K562 (cell line): Measurements from ENCODE around the gene PRMT5. TPM values are rescaled to one million over a fixed set of nuclear protein-coding genes. Genes with fewer than 3 reads are reported as not detected.

Source experiments
- ATF1 ChIP-seq, 2 experiments: fragments of 450-650 bp in 1 of 2; IDR thresholded peaks; 2 replicates each; pipeline ENCODE4 v1.6.1; 2016; ENCODE audit warnings: missing compliant biosample characterization in 1 of 2, missing genetic modification characterization in 1 of 2
- CBX3 ChIP-seq, 2 experiments: IDR thresholded peaks; 1 replicate in 1 of 2; 2 replicates in 1 of 2; pipeline ENCODE4 v1.6.1; 2012; ENCODE audit warnings: inconsistent platforms in 2 of 2, low read length in 2 of 2, borderline replicate concordance in 1 of 2, control low read depth in 1 of 2
- GATA2 ChIP-seq: sonication (generic); formaldehyde crosslinking; IDR thresholded peaks from 2 replicates; pipeline ENCODE4 v1.4.0; 2020; ENCODE audit warnings: mild to moderate bottlenecking, missing genetic modification reagents
- GTF3C2 ChIP-seq: IDR thresholded peaks from 3 replicates; pipeline ENCODE4 v1.6.1; 2011; ENCODE audit warnings: borderline replicate concordance, mild to moderate bottlenecking, moderate library complexity; ENCODE audit not compliant: insufficient read length; ENCODE audit errors: extremely low read depth
- HNRNPUL1 ChIP-seq: fragments of 200-400 bp; formaldehyde crosslinking; IDR thresholded peaks from 2 replicates; pipeline ENCODE4 v1.6.1; 2017; ENCODE audit warnings: low read length
- MNT ChIP-seq, 2 experiments: fragments of 450-650 bp; conservative IDR thresholded peaks; 2 replicates each; pipeline ENCODE4 v1.6.1; 2017; ENCODE audit warnings: mild to moderate bottlenecking in 2 of 2, moderate library complexity in 2 of 2
- PHB2 ChIP-seq: fragments of 450-650 bp; IDR thresholded peaks from 2 replicates; pipeline ENCODE4 v1.6.1; 2017; ENCODE audit warnings: low read depth
- PRDM10 ChIP-seq: fragments of 450-650 bp; IDR thresholded peaks from 2 replicates; pipeline ENCODE4 v1.6.1; 2018; ENCODE audit not compliant: partially characterized antibody
- PURB ChIP-seq: sonication (generic); formaldehyde crosslinking; IDR thresholded peaks from 2 replicates; pipeline ENCODE4 v1.9.0; 2021; ENCODE audit warnings: low read depth, mild to moderate bottlenecking, missing genetic modification reagents
- RBM15 ChIP-seq: fragments of 200-400 bp; formaldehyde crosslinking; IDR thresholded peaks from 2 replicates; pipeline ENCODE4 v1.6.1; 2018; ENCODE audit warnings: mild to moderate bottlenecking, low read length, moderate library complexity; ENCODE audit not compliant: insufficient read depth
- RBM34 ChIP-seq: fragments of 200-400 bp; formaldehyde crosslinking; IDR thresholded peaks from 2 replicates; pipeline ENCODE4 v1.6.1; 2018; ENCODE audit warnings: low read length, borderline replicate concordance; ENCODE audit not compliant: insufficient read depth
- SRSF3 ChIP-seq: fragments of 200-400 bp; formaldehyde crosslinking; IDR thresholded peaks from 2 replicates; pipeline ENCODE4 v1.6.1; 2016; ENCODE audit warnings: mild to moderate bottlenecking, low read length, moderate library complexity; ENCODE audit not compliant: insufficient read depth
- TRIM25 ChIP-seq: fragments of 450-650 bp; IDR thresholded peaks from 2 replicates; pipeline ENCODE4 v1.7.0; 2016; ENCODE audit warnings: borderline replicate concordance
- ZNF224 ChIP-seq: sonication (generic); formaldehyde crosslinking; IDR thresholded peaks from 2 replicates; pipeline ENCODE4 v1.8.0; 2022; ENCODE audit warnings: mild to moderate bottlenecking, missing genetic modification reagents
- ZNF830 ChIP-seq: fragments of 250-450 bp; sonication (Bioruptor Pico); IDR thresholded peaks from 2 replicates; pipeline ENCODE4 v1.5.0; 2021; ENCODE audit warnings: mild to moderate bottlenecking
- polyA plus RNA-seq, 8 experiments: library from polyadenylated mRNA; depleted of rRNA in 4 of 8; stranded (reverse) in 5 of 8; unstranded in 3 of 8; fragments of >200 nt; fragmentation: Nextera tagmentation in 2 of 8; fragmentation: Illumina TruSeq in 1 of 8; extraction: Ambion mirVana in 2 of 8; extraction: Trizol in 1 of 8; gene quantifications; 2 replicates each; pipeline versions ENCODE4 v1.2.1 to v1.2.3, GENCODE V29; 2011 to 2014; ENCODE audit warnings: inconsistent platforms in 1 of 8, missing spikeins in 1 of 8
- total RNA-seq, 7 experiments: library from RNA; depleted of rRNA in 6 of 7; stranded (reverse); fragments of >200 nt in 6 of 7; fragmentation: Illumina TruSeq in 2 of 7; extraction: Trizol in 2 of 7; gene quantifications; 2 replicates each; pipeline versions ENCODE4 v1.2.1 to v1.2.3, GENCODE V29; 2011 to 2021; ENCODE audit warnings: low replicate concordance in 1 of 7

The PRMT5 gene
- total and polyA plus RNA-seq, 9 of the 15 experiments (the other 6 are each of a cell fraction or from before 2014, with no cell fraction given) = 114 to 552 (median 222) TPM

- TF ChIP-seq MNT (conservative IDR thresholded peaks at IDR 0.05) (peak in 1 of 2 experiments; percentile 77; a peak in 3 of 4 replicates), ATF1 (CRISPR knock-in tag; IDR thresholded peaks at IDR 0.05) (peak; percentile 94), ATF1 (tag; IDR thresholded peaks at IDR 0.05) (peak; percentile 100), HNRNPUL1 (no peak), SRSF3 (no peak), ZNF830 (CRISPR knock-in tag) (peak; percentile 58; the same call in 1 of the 2 replicates), RBM15 (no peak), GTF3C2 (no peak), PHB2 (no peak), PRDM10 (peak; percentile 96), ZNF224 (CRISPR knock-in tag) (no peak), CBX3 (IDR thresholded peaks at IDR 0.05; ENCODE audit: borderline replicate concordance in 1 of 2, low read length in 2 of 2) (no peak), TRIM25 (no peak), PURB (CRISPR knock-in tag) (no peak), RBM34 (no peak), GATA2 (CRISPR knock-in tag) (no peak)
Observed at GRCh38 chr14:22918804-22919600, 10.2 kb downstream of the PRMT5 start, which contains the start of gene RBM23 (continued).
